ENCODE measurements around the gene FMOD. TPM values are rescaled to one million over a fixed set of nuclear protein-coding genes. Genes with fewer than 3 reads are reported as not detected.

Gene FMOD
- polyA plus RNA-seq, 3 donors = not detected

DNA sequence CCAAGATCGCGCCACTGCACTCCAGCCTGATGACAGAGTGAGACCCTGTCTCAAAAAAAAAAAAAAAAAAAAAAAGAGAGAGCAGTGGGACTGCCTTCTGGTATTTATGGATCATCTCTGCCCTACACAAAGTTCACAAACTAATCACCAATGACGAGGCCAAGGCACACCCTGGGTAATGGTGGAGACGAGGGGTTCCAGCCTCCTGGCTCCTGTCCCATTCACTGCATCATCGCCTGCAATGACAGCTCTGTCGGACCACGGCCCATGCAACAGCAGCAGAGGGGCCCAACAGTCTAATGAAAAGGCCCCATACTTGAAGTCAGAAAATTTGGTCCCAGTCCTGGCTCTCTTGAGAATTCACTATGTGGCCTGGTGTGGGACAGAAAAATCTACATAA lies 48.5 kb downstream of the FMOD start:
- H3K4me3 Mint-ChIP-seq = no peak overlapping the region
- no peak overlapping the region for H3K4me2 ChIP-seq (replicated peaks; ENCODE audit: extremely low read depth, low read length, poor library complexity, severe bottlenecking)
- H3K36me3 ChIP-seq (replicated peaks in 1 of 2; ENCODE audit: control insufficient read depth in 1 of 2, insufficient read depth in 2 of 2, low read length in 2 of 2) = peaks cover 11% of the 10 kb centered on the region in 2 donors
- H3K27me3 Mint-ChIP-seq (ENCODE audit: low read depth in 3 of 3) = peaks cover 0 to 4% (median 0%) of the 10 kb centered on the region in 3 donors
- H3K79me2 ChIP-seq (ENCODE audit: insufficient read depth, low read length) = peaks cover 22% of the 10 kb centered on the region
- peaks cover 12 to 17% of the 10 kb centered on the region in 2 donors for H3K36me3 Mint-ChIP-seq
- H3K27me3 ChIP-seq (ENCODE audit: control insufficient read depth in 2 of 2, insufficient read depth in 2 of 2, low read length in 2 of 2) = no peaks in the 10 kb centered on the region
- H3K4me1 ChIP-seq (ENCODE audit: control insufficient read depth in 1 of 2, insufficient read depth in 2 of 2, low read length in 2 of 2) = peaks cover 36 to 44% of the 10 kb centered on the region in 2 donors
- H3K4me1 Mint-ChIP-seq = peaks cover 49% of the 10 kb centered on the region
- H3K9me3 Mint-ChIP-seq = peaks cover 0 to 3% (median 0%) of the 10 kb centered on the region in 7 donors
- no peak for DNase-seq
- H2AFZ ChIP-seq (ENCODE audit: insufficient read depth, low read depth, low read length, poor library complexity, severe bottlenecking) = no peak overlapping the region
- H3K27ac ChIP-seq (ENCODE audit: low read depth in 1 of 2, low read length in 2 of 2) = no peak overlapping the region
- no peak overlapping the region for H3K4me3 ChIP-seq (replicated peaks in 1 of 3; ENCODE audit: low read depth in 2 of 3, low read length in 3 of 3)
- intact Hi-C loops (cut with micrococcal nuclease) = no loop called here
- H3K27ac Mint-ChIP-seq = no peak overlapping the region
- H3K9ac ChIP-seq (ENCODE audit: insufficient read depth, low read length, poor library complexity, severe bottlenecking) = no peak overlapping the region
- 96% methylated on average over 5 of the region's 7 CpGs for WGBS (ENCODE audit: insufficient coverage)
- H3K9me3 ChIP-seq (replicated peaks in 1 of 2; ENCODE audit: control insufficient read depth in 1 of 2, insufficient read depth in 1 of 2, low read length in 2 of 2) = no peaks in the 10 kb centered on the region
- TF ChIP-seq, protein P1, sequence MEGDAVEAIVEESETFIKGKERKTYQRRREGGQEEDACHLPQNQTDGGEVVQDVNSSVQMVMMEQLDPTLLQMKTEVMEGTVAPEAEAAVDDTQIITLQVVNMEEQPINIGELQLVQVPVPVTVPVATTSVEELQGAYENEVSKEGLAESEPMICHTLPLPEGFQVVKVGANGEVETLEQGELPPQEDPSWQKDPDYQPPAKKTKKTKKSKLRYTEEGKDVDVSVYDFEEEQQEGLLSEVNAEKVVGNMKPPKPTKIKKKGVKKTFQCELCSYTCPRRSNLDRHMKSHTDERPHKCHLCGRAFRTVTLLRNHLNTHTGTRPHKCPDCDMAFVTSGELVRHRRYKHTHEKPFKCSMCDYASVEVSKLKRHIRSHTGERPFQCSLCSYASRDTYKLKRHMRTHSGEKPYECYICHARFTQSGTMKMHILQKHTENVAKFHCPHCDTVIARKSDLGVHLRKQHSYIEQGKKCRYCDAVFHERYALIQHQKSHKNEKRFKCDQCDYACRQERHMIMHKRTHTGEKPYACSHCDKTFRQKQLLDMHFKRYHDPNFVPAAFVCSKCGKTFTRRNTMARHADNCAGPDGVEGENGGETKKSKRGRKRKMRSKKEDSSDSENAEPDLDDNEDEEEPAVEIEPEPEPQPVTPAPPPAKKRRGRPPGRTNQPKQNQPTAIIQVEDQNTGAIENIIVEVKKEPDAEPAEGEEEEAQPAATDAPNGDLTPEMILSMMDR (IDR thresholded peaks at IDR 0.05) = no peak
- peaks cover 22% of the 10 kb centered on the region for H4K20me1 ChIP-seq (ENCODE audit: insufficient read depth, low read length)

DNA sequence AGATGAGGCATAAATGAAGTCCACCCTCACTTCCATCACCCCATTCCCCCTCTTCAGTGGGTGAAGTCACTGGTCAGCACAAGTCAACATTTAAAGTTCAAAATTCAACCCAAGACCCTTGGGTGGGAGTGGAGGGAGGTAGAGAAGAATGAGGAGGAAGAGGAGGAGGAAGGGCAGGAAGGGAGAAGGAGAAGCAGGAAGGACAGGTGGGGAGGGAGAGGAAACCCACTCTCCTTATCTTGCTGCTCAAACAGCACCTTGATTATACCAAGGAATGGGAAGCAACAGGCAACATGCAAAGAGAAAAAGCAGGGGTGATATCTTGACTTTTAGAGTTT lies 49.6 kb downstream of the FMOD start:
- H3K4me2 ChIP-seq (replicated peaks; ENCODE audit: extremely low read depth, low read length, poor library complexity, severe bottlenecking) = no peak overlapping the region
- TF ChIP-seq, protein P1 (IDR thresholded peaks at IDR 0.05) = no peak
- peaks cover 0 to 3% (median 0%) of the 10 kb centered on the region in 7 donors for H3K9me3 Mint-ChIP-seq
- intact Hi-C loops (cut with micrococcal nuclease) = no loop called here
- peak overlapping the region in 3 of 7 donors; percentile 6 to 43 (median 19) for H3K27ac Mint-ChIP-seq
- no peak overlapping the region for H3K4me3 Mint-ChIP-seq
- peaks cover 44% of the 10 kb centered on the region for H3K4me1 Mint-ChIP-seq
- peaks cover 11% of the 10 kb centered on the region for H3K79me2 ChIP-seq (ENCODE audit: insufficient read depth, low read length)
- no peak overlapping the region for H2AFZ ChIP-seq (ENCODE audit: insufficient read depth, low read depth, low read length, poor library complexity, severe bottlenecking)
- peaks cover 2 to 5% of the 10 kb centered on the region in 2 donors for H3K36me3 Mint-ChIP-seq
- peaks cover 10% of the 10 kb centered on the region for H4K20me1 ChIP-seq (ENCODE audit: insufficient read depth, low read length)
- no peak for DNase-seq
- H3K9me3 ChIP-seq (replicated peaks in 1 of 2; ENCODE audit: control insufficient read depth in 1 of 2, insufficient read depth in 1 of 2, low read length in 2 of 2) = no peaks in the 10 kb centered on the region
- peaks cover 0 to under 1% of the 10 kb centered on the region in 2 donors for H3K36me3 ChIP-seq (replicated peaks in 1 of 2; ENCODE audit: control insufficient read depth in 1 of 2, insufficient read depth in 2 of 2, low read length in 2 of 2)
- no peaks in the 10 kb centered on the region for H3K27me3 ChIP-seq (ENCODE audit: control insufficient read depth in 2 of 2, insufficient read depth in 2 of 2, low read length in 2 of 2)
- no peak overlapping the region for H3K9ac ChIP-seq (ENCODE audit: insufficient read depth, low read length, poor library complexity, severe bottlenecking)
- H3K27me3 Mint-ChIP-seq (ENCODE audit: low read depth in 3 of 3) = peaks cover 0 to 7% (median 0%) of the 10 kb centered on the region in 3 donors
- H3K4me3 ChIP-seq (replicated peaks in 1 of 3; ENCODE audit: low read depth in 2 of 3, low read length in 3 of 3) = no peak overlapping the region
- H3K4me1 ChIP-seq (ENCODE audit: control insufficient read depth in 1 of 2, insufficient read depth in 2 of 2, low read length in 2 of 2) = peaks cover 26 to 32% of the 10 kb centered on the region in 2 donors
- no peak overlapping the region for H3K27ac ChIP-seq (ENCODE audit: low read depth in 1 of 2, low read length in 2 of 2)

All from CD14-positive monocyte (primary cell).